ENCODE results near the gene RXFP4.

GRCh38 chr1:155934097-155934935 lies 7.1 kb upstream of the RXFP4 start, which contains the start of gene KHDC4:
- TF ChIP-seq POLR2A (IDR thresholded peaks at IDR 0.05): peak; percentile 66 to 93 (median 89)
- peak; percentile 100 for TF ChIP-seq POLR2AphosphoS5 (IDR thresholded peaks at IDR 0.05)
- peak in 10 of 11 experiments; percentile 26 to 62 (median 41) for TF ChIP-seq CTCF (IDR thresholded peaks at IDR 0.05 in 8 of 11, conservative IDR thresholded peaks at IDR 0.05 in 3 of 11)
